ENCODE measurements around the gene TLE6. TPM values are rescaled to one million over a fixed set of nuclear protein-coding genes. Genes with fewer than 3 reads are reported as not detected.

The TLE6 gene
- total RNA-seq, 5 donors from 2014 or later (not counting 1 experiment from before 2014, with no cell fraction given) = 0.36 to 0.61 (median 0.50) TPM; not detected in 2

DNA sequence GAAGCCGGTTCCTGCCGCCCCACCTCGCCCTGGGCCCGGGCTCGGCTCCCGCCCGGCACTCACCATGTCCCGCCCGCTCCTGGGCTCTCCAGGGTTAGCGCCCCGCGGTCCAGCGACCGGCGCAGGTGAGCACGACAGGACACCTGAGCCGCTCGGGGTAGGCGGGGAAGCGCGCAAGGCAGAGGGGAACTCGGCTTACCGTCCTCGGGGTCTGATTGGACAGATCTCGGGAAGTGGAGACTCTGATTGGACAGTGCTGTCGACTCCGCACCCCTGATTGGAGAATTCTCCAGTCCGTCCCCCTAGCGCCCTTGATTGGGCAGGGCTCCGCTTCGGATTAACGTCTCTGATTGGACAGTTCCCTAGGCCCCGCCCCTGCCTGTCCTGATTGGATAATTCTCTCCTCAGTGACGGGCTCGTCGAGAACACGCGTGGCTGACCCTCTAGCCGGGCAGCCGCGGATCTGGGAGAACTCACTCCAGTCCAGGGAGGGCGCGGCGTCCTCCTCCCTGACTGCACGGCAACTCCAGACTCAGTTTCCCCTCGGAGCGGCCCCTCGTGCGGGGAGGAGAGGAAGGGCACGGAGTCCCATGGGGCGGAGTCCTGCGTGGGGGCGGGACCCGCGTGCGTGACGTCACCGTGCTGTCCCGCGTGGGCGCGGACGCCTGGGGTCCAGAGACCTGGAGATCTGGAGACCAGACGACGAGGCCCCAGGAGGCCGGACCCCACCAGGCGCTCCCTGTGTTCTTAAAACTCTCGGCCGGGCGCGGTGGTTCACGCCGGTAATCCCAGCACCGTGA, 32.4 kb upstream of the TLE6 start, which contains the start of gene ZNF77:
ZNF77 (minus strand) TSS at position 197 of the 800 bp plus-strand sequence; CDS start at position 66, 131 bp downstream.
- no peaks in the 10 kb centered on the region for H3K27me3 Mint-ChIP-seq
- Histone ChIP-seq H3K4me1 (ENCODE audit: control insufficient read depth in 1 of 2, extremely low read depth in 1 of 2, insufficient read depth in 2 of 2, low read length in 2 of 2) (peaks cover 14 to 27% of the 10 kb centered on the region in 2 experiments), H3K9me3 (no peaks in the 10 kb centered on the region), H3K4me3 (ENCODE audit: control insufficient read depth in 1 of 2, extremely low read depth in 1 of 2, low read length in 1 of 2) (peak within 1 kb of the TSS; percentile 68 to 80), H3K27ac (ENCODE audit: low read length) (peak within 1 kb of the TSS; percentile 73), H3K36me3 (ENCODE audit: control insufficient read depth in 2 of 2, extremely low read depth in 1 of 2, insufficient read depth in 1 of 2, low read length in 1 of 2) (no peaks in the 10 kb centered on the region), H3K27me3 (replicated peaks in 1 of 2; ENCODE audit: control insufficient read depth in 2 of 2, extremely low read depth in 1 of 2, insufficient read depth in 2 of 2, low read length in 1 of 2) (no peaks in the 10 kb centered on the region)
- ChIA-PET POLR2A (interaction anchor here in 1 of 2 donors (0.6 kb wide), 1 partner anchor 298 kb away, joined by 9 read pairs; no protein-coding TSS in a partner anchor), CTCF (no interaction called here)
- H3K9me3 Mint-ChIP-seq = no peaks in the 10 kb centered on the region
- peaks cover 3% of the 10 kb centered on the region for H3K36me3 Mint-ChIP-seq
- peak within 1 kb of the TSS; percentile 93 to 100 for H3K27ac Mint-ChIP-seq
- ATAC-seq (replicated peaks in 1 of 4) (peak; percentile 95 to 98 (median 98)), DNase-seq (peak; percentile 94 to 99 (median 98))
- H3K4me3 Mint-ChIP-seq = peak within 1 kb of the TSS; percentile 92 to 96 (median 95)
- H3K4me1 Mint-ChIP-seq = peaks cover 31 to 41% (median 36%) of the 10 kb centered on the region in 3 donors
- WGBS (ENCODE audit: insufficient coverage) = under 1% methylated on average over 69 of the region's 74 CpGs

GRCh38 chr19:2945575-2946184, 31.7 kb upstream of the TLE6 start:
- Histone ChIP-seq H3K36me3 (ENCODE audit: control insufficient read depth in 2 of 2, extremely low read depth in 1 of 2, insufficient read depth in 1 of 2, low read length in 1 of 2) (no peaks in the 10 kb centered on the region), H3K27me3 (replicated peaks in 1 of 2; ENCODE audit: control insufficient read depth in 2 of 2, extremely low read depth in 1 of 2, insufficient read depth in 2 of 2, low read length in 1 of 2) (no peaks in the 10 kb centered on the region), H3K4me1 (ENCODE audit: control insufficient read depth in 1 of 2, extremely low read depth in 1 of 2, insufficient read depth in 2 of 2, low read length in 2 of 2) (peaks cover 14 to 29% of the 10 kb centered on the region in 2 experiments), H3K9me3 (no peaks in the 10 kb centered on the region), H3K4me3 (ENCODE audit: control insufficient read depth in 1 of 2, extremely low read depth in 1 of 2, low read length in 1 of 2) (peak overlapping the region; percentile 68 to 80), H3K27ac (ENCODE audit: low read length) (peak overlapping the region; percentile 73)
- no peaks in the 10 kb centered on the region for H3K27me3 Mint-ChIP-seq
- no peaks in the 10 kb centered on the region for H3K9me3 Mint-ChIP-seq
- peaks cover 34 to 48% (median 41%) of the 10 kb centered on the region in 3 donors for H3K4me1 Mint-ChIP-seq
- ChIA-PET POLR2A (no interaction called here), CTCF (no interaction called here)
- ATAC-seq (replicated peaks in 1 of 4) (no peak), DNase-seq (no peak)
- peaks cover 3% of the 10 kb centered on the region for H3K36me3 Mint-ChIP-seq
- H3K27ac Mint-ChIP-seq = peak overlapping the region; percentile 31 to 100
- peak overlapping the region; percentile 92 to 96 (median 95) for H3K4me3 Mint-ChIP-seq
- no CpG with 5 or more reads among the region's 17 CpGs for WGBS (ENCODE audit: insufficient coverage)

DNA sequence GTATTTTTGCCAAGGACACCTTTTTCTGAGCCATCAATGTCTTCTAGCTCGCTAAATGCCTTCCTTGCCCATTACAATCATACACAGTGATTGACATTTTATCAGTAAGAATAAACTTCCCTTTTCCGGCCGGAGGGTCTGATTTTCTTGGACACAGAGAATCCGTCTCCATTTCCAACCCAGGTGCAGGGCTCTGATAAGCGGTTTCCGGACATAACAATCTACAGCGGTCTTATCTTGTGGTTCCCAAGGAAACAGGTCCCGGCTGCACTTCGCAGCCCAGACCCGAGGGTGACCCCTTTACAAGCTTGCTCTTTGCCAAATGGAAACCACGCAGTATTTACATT, 27.5 kb upstream of the TLE6 start:
- H3K36me3 Mint-ChIP-seq = no peaks in the 10 kb centered on the region
- peak in 2 of 4 experiments; percentile 0 to 1 for ATAC-seq (replicated peaks in 1 of 4)

DNA sequence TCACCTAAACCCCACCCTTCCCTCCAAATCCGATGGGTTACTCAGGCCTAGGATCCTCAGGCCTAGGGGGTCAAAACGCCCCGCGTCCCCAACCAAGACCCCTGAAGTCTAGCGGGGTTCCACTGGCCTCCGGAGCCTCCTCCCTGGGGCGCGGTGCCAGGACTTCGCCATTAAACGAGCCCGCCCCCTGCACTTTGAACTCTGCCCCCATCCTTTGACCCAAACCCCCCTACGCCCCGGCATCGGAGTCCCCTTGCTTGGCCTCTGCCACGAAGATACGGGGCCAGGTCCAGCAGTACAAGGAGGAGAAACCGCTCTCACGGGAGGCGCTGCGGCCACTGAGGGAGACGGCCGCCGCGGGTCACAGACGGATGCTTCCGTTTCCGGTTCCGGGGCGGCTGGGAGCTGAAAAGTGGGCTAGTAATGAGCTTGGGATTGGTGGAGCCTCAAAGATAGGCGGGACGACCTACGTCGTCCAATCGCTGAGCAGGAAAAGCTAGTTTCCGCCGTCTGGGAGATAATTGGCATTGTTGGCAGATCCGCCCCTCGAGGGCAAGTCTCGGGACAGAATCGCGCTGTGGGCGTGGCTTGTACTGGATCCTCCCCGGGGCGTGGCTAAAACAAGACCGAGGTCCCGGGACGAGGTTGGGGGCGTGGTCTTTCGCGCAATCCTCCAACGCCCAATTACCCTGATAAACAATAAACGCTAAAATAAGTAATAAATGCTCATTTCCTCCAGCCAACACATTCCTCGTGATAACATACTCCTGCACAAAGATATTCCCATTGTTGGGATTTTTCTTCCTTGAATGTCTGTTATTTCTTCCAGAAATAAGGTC, 26.9 kb upstream of the TLE6 start:
- CTCF ChIA-PET = interaction anchor here (0.5 to 2.5 kb wide), 35 partner anchors 9 to 1487 kb away, joined by 3 to 39 read pairs (median 5); partner anchors contain the start of genes AP3D1 (in 1 of the 2), CHAF1A (in 1 of the 2), TLE6 (in 1 of the 2) and ZNF555 (in 1 of the 2)
- H3K4me3 Mint-ChIP-seq = peak overlapping the region; percentile 94 to 96 (median 95)
- H3K36me3 Mint-ChIP-seq = no peaks in the 10 kb centered on the region
- H3K4me1 Mint-ChIP-seq = peaks cover 25 to 36% (median 26%) of the 10 kb centered on the region in 3 donors
- peaks cover 12 to 14% of the 10 kb centered on the region in 2 experiments for H3K4me1 ChIP-seq (ENCODE audit: control insufficient read depth in 1 of 2, extremely low read depth in 1 of 2, insufficient read depth in 2 of 2, low read length in 2 of 2)
- WGBS (ENCODE audit: insufficient coverage) = 0% methylated on average over 39 of the region's 53 CpGs
- H3K36me3 ChIP-seq (ENCODE audit: control insufficient read depth in 2 of 2, extremely low read depth in 1 of 2, insufficient read depth in 1 of 2, low read length in 1 of 2) = no peaks in the 10 kb centered on the region
- peak overlapping the region; percentile 97 for H3K27ac ChIP-seq (ENCODE audit: low read length)
- H3K27me3 ChIP-seq (replicated peaks in 1 of 2; ENCODE audit: control insufficient read depth in 2 of 2, extremely low read depth in 1 of 2, insufficient read depth in 2 of 2, low read length in 1 of 2) = peaks cover 0 to 3% of the 10 kb centered on the region in 2 experiments
- no peaks in the 10 kb centered on the region for H3K9me3 ChIP-seq
- DNase-seq (peak; percentile 99 to 100 (median 100)), ATAC-seq (replicated peaks in 1 of 4) (peak; percentile 94 to 98 (median 96))
- peak overlapping the region; percentile 68 to 97 for H3K4me3 ChIP-seq (ENCODE audit: control insufficient read depth in 1 of 2, extremely low read depth in 1 of 2, low read length in 1 of 2)
- peak overlapping the region; percentile 98 to 99 for H3K27ac Mint-ChIP-seq
- H3K9me3 Mint-ChIP-seq = no peaks in the 10 kb centered on the region
- POLR2A ChIA-PET = interaction anchor here (0.6 to 1.1 kb wide), 9 partner anchors 27 to 1448 kb away, joined by 3 to 9 read pairs (median 4); partner anchors contain the start of genes ZNF57 (in 2 of the 2), GADD45B (in 1 of the 2) and TLE6 (in 1 of the 2)
- H3K27me3 Mint-ChIP-seq = no peaks in the 10 kb centered on the region

More for the DNA sequence above, 27.5 kb upstream of the TLE6 start:
- ChIA-PET CTCF (interaction anchor here in 1 of 2 donors (0.5 to 2.5 kb wide), 19 partner anchors 12 to 1452 kb away, joined by 3 to 39 read pairs (median 5); partner anchors contain the start of genes CHAF1A, TLE6, ZNF555 and ZNF57), POLR2A (interaction anchor here in 1 of 2 donors (0.5 to 1.1 kb wide), 5 partner anchors 49 to 908 kb away, joined by 3 to 10 read pairs (median 4); partner anchors contain the start of genes GADD45B and ZNF57)
- 2% methylated on average over 11 of the region's 11 CpGs for WGBS (ENCODE audit: insufficient coverage)
- no peaks in the 10 kb centered on the region for H3K9me3 ChIP-seq
- Mint-ChIP-seq H3K4me3 (peak overlapping the region; percentile 94 to 96 (median 95)), H3K27ac (peak overlapping the region; percentile 98 to 99), H3K9me3 (no peaks in the 10 kb centered on the region), H3K4me1 (peaks cover 28 to 38% (median 31%) of the 10 kb centered on the region in 3 donors), H3K27me3 (no peaks in the 10 kb centered on the region)
- peak overlapping the region; percentile 68 to 97 for H3K4me3 ChIP-seq (ENCODE audit: control insufficient read depth in 1 of 2, extremely low read depth in 1 of 2, low read length in 1 of 2)
- H3K27me3 ChIP-seq (replicated peaks in 1 of 2; ENCODE audit: control insufficient read depth in 2 of 2, extremely low read depth in 1 of 2, insufficient read depth in 2 of 2, low read length in 1 of 2) = no peaks in the 10 kb centered on the region
- no peaks in the 10 kb centered on the region for H3K36me3 ChIP-seq (ENCODE audit: control insufficient read depth in 2 of 2, extremely low read depth in 1 of 2, insufficient read depth in 1 of 2, low read length in 1 of 2)
- H3K27ac ChIP-seq (ENCODE audit: low read length) = peak overlapping the region; percentile 97
- H3K4me1 ChIP-seq (ENCODE audit: control insufficient read depth in 1 of 2, extremely low read depth in 1 of 2, insufficient read depth in 2 of 2, low read length in 2 of 2) = peaks cover 12 to 19% of the 10 kb centered on the region in 2 experiments
- DNase-seq = peak in 1 of 35 experiments; percentile 3

- peaks cover 18 to 30% (median 19%) of the 10 kb centered on the region in 3 donors for H3K4me1 Mint-ChIP-seq
- H3K27ac Mint-ChIP-seq = no peak overlapping the region
- WGBS (ENCODE audit: insufficient coverage) = 85% methylated on average over 4 of the region's 9 CpGs
- DNase-seq (no peak), ATAC-seq (replicated peaks in 1 of 4) (no peak)
- H3K4me3 ChIP-seq (ENCODE audit: control insufficient read depth in 1 of 2, extremely low read depth in 1 of 2, low read length in 1 of 2) = no peak overlapping the region
- no peaks in the 10 kb centered on the region for H3K9me3 Mint-ChIP-seq
- ChIA-PET POLR2A (no interaction called here), CTCF (interaction anchor here (0.5 to 0.6 kb wide), 4 partner anchors 38 to 426 kb away, joined by 3 to 7 read pairs (median 4); no protein-coding TSS in a partner anchor)
- H3K4me3 Mint-ChIP-seq = no peak overlapping the region
- H3K9me3 ChIP-seq = no peaks in the 10 kb centered on the region
- H3K27me3 Mint-ChIP-seq = no peaks in the 10 kb centered on the region
- no peaks in the 10 kb centered on the region for H3K36me3 ChIP-seq (ENCODE audit: control insufficient read depth in 2 of 2, extremely low read depth in 1 of 2, insufficient read depth in 1 of 2, low read length in 1 of 2)
- H3K4me1 ChIP-seq (ENCODE audit: control insufficient read depth in 1 of 2, extremely low read depth in 1 of 2, insufficient read depth in 2 of 2, low read length in 2 of 2) = peaks cover 10 to 11% of the 10 kb centered on the region in 2 experiments
- H3K36me3 Mint-ChIP-seq = no peaks in the 10 kb centered on the region
- H3K27ac ChIP-seq (ENCODE audit: low read length) = no peak overlapping the region
- peaks cover 0 to 3% of the 10 kb centered on the region in 2 experiments for H3K27me3 ChIP-seq (replicated peaks in 1 of 2; ENCODE audit: control insufficient read depth in 2 of 2, extremely low read depth in 1 of 2, insufficient read depth in 2 of 2, low read length in 1 of 2)
Observed at GRCh38 chr19:2952953-2953481, 24.3 kb upstream of the TLE6 start.
